Dermis blood vessel endothelial cell (primary cell): ENCODE measurements around the gene GIT1. TPM values are rescaled to one million over a fixed set of nuclear protein-coding genes. Genes with fewer than 3 reads are reported as not detected.
"Not testable (repeated sequence)": the region's sequence is repeated elsewhere in the genome, so short reads cannot be mapped to it uniquely, and the experiment has no call there.

Source experiments
- DNase-seq: peaks from one replicate; pipeline ENCODE4 v3.0.0; 2010
- total RNA-seq: library from RNA; depleted of rRNA; stranded (reverse); fragments of >200 nt; gene quantifications from 2 replicates; pipeline ENCODE4 v1.2.3, GENCODE V29; 2014

GIT1 gene
- total RNA-seq, 1 donor from 2014 or later, result 40.7 TPM

DNA sequence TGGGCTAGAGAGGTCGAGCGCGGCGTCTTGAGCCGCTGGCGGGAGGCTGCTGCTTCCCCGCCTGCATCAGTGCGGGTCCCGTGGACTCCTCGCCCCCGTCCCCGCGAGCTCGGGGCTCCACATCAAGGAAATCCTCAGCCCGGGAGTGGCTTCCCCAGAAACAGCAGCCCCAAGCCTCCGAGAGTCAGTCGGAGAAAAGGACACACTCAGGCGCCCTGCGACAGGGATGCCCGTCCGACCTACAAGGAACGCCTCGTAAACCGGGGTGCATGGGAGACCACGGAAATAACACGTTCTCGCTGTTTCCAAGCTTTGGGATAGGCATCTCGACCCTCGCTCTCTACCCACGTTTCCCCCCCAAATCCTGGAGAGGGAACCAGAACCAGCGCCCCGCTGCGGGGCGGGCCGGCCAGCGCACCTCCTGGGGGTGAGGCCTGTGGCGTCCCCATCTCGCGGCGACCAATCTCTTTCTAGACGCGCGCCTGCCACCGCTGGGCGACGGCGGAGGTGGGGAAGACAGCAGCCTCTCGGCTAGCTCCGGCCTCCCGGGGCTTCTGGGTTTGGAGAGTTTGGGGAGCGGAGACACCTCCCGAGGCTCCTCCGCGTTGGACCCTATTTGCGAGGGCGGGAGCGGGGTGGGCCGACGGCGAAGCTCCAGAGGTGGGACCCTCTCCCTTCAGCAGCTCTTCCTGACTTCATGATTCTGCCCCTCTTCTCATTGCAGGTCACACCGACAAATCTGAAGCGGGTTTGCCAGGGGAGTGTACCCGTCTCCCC is 21.7 kb downstream of the GIT1 start:
- peak; percentile 49 for DNase-seq

DNA sequence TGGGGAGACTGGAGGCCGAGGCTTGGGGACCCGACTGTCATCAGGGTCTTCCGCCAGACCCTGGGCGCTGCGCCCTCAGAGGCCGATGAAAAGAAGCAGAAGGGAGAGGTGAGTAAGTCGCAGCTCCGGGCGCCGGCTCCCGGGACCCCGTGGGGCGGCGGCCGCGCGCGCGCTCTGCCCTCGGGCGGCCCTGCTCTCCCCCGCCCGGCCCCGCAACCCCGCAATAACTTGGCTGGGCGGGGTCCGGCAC is 22.2 kb downstream of the GIT1 start:
- no peak for DNase-seq

DNA sequence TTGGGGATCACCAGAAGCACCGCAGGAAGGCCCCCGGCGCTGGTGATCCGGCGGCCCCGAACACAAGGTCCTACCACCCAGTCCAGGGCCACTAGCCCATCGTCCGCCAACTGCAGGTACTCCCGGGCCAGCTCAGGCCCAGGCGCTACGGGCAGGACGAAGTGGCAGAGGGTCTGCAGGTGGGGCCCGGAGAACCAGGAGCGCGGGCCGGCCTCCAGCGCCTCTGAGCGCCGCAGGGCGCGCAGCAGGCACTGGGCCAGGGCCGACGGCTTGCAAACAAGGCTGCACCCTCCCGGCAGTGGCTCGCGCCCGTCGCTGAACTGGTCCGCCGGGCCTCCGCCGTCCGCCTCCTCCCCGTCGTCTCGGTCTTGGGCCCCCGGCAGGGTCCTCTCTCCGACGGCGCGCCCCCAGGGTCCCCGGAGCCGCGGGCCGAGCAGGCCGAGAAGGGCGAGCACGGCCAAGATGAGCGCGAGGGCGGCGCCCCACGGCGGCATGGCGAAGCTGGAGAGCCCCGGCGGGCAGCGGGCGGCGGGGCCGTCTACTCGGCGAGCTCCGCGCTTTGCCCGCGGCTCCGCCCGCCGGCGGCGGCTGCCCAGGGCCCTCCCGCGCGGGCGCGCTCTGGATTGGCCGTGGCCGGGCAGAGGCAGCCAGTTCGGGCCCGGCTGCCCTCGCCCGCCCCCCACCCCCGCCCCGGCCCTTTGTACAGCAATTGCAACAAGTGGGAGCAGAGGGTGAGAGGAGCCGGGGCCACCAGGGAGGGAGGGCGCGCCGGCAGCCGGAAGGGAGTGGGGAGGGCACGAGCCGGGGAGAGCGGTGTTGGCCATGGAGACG is 22.8 kb downstream of the GIT1 start, which contains the start of gene ABHD15:
TSS of gene ABHD15 (minus strand) at position 565 of the 831 bp plus-strand sequence. CDS start at position 494, 71 bp downstream.
- peak; percentile 76 for DNase-seq

DNA sequence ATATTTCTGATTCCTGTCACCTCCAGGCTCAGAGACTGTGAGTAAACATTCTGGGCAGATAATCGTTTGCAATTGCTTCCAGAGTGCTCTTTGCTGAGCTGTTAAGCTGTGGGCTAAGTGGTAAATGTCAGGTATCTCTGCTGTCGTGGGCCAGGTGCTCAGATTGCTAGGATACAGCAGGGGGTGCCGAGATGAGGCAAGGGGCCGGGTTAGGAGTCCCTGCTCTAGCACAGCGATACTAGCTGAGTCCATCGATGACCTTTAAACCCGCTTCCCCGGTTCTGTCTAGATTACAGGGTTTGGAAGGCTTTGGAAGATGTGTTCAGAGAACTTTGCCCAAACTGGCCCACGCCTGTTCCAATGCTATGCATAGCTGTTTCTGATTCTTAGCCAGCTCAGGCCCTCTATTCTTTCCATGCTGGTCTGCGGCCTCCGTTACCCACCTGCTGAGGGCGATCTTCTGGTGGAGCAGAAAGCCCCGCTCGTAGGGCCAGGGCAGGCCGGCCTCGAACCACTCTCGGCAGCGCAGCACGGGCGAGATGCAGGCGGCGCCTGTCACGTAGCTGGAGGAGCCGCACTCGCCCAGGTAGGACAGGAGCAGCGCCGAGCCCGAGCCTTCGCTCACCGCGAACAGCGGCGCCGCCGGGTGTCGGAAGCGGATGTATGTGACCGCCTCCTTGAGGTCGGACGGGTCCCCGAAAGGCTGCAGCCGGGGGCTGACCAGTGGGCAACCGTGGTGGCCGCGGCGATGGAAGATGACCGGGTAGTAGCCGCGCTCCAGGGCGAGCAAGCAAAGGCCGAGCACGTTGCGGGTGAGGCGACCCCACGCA is 23.6 kb downstream of the GIT1 start:
- DNase-seq, result peak; percentile 49

DNA sequence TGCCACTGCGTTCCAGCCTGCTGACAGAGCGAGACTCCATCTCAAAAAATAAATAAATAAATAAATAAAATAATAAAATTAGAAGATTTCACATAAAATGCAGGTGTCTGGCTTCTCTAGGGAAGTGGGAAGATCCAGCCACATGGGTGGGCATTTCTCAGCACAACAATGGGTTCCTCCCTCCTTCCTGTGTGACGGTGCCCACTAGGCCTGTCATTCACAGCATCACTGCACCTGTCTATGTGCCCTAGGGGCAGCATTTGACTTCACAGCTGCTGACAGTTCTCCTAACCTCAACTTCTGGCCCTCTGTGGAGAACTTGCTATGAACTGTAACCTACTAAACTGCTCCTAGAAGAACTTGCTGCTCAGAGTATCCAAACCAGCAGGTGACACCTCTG is 25.6 kb downstream of the GIT1 start:
- no peak for DNase-seq

DNA sequence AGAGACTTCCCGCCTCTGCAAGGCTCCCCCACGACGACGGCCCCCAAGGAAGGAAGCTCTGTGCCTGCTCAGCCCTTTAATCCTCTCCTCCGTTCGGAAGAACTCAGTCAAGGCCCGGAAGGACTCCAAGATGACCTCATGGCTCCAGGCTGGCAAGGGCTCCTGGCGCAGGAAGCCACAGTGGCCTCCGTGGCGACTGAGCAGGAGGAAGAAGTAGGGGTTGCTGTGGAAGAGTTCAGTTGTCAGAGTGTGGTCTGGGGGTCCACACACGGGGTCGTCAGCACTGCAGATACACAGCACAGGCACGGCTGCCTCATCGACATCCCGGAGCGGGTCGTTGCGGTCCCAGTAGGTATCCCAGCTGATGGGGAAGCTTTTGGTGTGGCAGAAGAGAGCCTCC is 26.8 kb downstream of the GIT1 start:
- DNase-seq, result peak; percentile 32

DNA sequence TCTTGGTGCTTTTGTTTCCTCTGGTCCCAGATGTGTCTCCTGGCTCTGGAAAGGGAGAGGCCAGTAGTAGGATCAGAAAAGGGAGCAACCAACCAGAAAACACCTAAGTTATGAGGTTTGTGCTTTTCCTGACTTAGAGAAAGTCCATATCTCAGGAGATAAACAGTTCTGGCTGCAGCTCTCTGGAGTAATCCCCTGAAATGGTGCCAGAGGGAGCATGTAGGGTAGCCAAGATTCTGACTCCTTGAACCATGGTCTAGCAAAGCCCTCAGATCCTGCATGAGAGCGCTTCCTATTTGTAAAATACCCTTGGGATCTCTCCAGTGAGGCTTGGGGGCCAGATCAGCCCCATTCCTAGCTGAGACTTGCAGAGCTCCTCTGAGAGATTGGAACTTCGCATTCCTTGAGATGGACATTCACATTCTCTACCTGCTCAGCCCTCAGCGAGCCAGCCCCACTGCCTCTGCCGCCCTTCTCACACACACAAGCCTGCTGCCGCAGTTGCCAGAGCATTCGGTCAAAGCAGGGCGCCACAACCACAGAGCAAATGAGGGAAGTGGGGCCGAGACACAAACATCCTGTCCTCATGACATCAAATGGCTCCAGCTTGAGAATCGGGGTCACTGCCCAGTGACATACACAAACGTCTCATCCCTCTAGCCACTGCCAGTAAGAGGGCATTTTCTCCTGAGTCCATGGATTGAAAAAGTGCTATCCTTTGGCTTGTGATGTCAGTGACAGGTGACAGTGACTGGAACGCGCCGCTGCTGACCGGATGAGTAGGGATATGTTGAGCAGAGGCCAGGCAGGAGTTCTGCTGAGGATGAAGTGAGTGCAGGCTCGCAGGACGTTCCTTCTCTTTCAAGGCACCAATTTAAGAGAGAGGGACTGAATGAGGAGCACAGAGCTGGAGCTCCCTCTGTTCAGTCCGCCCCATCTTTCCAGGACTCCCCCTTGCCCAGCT is 27.6 kb downstream of the GIT1 start:
- DNase-seq, result peak; percentile 27

DNA sequence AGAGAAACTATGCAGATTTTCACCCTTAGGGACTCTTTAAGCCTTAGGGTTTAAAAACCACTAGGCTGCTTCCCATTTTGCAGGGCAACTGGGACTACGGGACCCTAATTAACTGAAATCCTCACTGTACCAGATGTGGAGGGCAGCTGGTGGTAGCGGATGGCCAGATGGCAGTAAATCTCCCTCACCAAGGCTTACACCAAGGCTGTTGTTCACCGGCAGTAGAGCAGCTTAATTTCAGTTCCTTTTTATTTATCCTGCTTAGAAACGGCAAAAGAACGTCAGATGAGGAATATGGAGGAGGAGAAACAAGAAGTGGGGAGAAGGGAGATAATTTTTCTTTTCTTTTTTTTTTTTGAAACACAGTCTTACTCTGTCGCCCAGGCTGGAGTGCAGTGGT is 29.1 kb downstream of the GIT1 start:
- no peak for DNase-seq

DNA sequence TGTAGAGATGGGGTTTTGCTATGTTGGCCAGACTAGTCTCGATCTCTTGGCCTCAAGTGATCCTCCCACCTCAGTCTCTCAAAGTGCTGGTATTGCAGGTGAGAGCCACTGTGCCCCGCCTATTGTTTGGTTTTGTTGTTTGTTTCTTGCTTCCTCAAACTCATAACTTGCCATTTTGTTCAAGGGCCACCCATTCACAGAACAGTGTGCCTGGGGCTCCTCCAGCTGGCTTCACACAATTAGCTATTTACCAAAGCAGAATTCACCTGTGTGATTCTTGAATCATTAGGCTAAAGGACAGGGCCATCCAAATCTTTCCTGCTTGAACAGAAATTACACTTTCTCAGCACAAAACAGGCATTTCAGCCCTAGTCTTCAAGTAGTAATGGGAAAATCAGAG is 29.8 kb downstream of the GIT1 start:
- no peak for DNase-seq

DNA sequence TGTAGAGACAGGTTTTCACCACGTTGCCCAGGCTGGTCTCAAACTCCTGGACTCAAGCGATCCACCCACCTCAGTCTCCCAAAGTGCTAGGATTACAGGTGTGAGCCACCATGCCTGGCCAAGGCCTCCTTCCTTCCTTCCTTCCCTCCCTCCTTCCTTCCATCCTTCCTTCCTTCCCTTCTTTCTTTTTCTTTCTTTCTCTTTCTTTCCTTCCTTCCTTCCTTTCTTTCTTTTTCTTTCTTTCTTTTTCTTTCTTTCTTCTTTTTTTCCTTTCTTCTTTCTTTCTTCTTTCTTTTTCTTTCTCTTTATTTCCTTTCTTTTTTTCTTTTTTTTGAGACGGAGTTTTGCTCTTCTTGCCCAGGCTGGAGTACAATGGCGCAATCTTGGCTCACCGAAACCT is 31.3 kb downstream of the GIT1 start:
- not testable (repeated sequence) for DNase-seq

DNA sequence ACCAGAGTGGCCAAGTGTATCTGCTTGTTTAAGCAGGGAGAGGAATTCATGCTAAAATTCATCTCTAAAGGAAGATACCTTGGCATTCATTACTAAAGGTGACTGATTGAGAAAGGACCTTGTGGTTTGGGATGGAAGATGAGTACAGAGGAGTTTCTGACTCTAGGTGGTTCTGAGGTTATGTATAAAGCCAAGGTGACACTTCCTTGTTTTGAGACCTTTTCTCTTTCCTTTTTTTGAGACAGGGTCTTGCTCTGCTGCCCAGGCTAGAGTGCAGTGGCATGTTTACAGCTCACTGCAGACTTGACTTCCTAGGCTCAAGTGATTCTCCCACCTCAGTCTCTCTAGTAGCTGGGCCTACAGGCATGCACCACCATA is 31.7 kb downstream of the GIT1 start:
- no peak for DNase-seq

DNA sequence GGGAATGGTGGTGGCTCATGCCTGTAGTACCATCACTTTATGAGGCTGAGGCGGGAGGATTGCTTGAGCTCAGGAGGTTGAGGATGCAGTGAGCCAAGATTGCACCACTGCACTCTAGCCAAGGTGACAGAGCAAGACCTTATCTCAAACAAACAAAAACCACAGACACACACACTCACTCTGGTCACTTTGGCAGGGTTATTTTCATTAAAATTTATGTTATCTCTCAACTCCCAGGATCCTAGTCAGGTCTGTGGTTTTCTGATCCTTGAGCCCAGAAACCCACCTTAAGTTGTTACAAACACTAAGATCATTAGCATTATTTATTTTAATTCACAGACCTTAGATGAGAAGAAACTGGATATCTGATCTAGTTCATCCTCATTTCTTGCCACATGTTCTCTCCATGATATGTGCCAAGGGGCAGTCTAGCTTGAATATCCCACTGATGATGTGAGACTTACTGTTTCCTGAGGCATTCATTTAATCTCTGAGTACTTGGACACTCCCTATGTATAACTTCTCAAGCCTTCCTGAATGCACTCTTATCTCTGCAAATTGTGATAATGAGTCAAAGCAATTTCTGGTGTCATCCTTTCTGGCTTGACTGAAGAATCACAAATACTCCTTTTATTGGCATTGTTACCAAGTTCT is 32.2 kb downstream of the GIT1 start:
- DNase-seq, result no peak

DNA sequence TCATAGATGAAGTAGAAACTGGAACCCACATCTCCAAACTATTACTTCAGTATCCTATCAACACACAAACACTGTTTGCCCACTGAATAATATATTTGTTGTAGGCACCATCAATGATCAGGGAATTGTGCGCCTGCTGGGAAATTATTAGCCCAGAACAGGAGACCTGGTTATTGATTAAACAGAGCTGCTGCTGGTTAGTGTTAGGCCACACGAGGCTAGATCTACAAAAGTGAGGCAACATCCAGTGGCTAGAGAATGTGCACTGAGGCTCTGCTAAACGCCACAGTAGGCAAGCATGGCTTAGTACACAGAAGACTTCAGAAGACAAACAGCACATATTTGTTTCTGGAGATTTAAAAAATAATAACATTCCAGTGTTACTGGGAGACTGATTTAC is 33.6 kb downstream of the GIT1 start:
- no peak for DNase-seq

DNA sequence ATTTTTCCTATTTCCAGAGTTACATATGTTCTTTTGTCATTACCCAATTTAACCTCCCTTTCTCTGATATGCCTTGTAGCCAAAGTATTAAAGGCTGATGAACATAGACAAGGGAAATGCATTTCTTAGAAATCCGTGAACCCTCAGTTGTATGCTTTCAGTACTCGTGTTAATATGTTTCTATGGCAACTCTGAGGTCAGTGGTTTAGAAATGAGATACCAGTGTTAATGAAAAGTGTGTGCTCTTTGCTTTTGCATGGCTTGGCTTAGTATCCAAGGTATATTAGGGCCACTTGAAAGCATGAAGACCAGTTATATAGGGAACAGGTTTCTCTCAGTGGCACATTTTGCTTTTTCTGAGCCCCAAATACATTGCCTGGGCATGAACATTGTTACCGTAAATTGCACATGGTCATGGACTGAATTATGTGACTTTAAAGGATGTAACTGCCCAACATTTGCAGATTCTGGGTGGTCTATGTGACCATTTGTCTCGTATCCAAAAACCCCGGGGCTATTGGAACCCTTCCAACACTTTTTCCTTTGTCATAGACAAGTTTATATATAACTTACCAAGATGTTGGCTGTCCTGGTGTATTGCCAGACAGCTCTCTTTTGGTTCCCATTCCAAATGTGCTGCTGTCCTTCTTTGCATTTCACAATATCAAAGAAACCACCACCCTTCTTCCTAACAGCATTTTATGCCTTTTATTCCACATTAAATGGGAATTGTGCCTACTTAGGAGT is 40.1 kb downstream of the GIT1 start:
- DNase-seq, result no peak

DNA sequence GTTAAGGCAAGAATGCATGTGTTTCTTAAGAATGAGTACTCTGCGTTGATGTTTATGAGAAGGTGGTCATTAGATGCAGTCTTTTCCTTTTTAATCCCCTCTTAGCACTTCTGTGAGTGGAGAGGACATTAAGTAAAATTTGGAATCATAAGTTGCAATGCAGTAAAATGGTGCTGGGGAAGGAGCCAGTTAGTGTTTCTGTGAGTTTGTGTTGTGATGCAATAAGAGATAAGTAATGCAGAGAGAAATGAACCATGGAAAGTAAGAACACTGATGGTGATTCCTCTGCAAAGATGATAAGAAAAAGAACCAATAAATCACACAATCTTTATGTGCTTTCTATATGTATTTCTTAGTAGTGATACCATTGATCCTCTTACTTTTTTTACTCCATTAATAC is 42.6 kb downstream of the GIT1 start:
- no peak for DNase-seq

DNA sequence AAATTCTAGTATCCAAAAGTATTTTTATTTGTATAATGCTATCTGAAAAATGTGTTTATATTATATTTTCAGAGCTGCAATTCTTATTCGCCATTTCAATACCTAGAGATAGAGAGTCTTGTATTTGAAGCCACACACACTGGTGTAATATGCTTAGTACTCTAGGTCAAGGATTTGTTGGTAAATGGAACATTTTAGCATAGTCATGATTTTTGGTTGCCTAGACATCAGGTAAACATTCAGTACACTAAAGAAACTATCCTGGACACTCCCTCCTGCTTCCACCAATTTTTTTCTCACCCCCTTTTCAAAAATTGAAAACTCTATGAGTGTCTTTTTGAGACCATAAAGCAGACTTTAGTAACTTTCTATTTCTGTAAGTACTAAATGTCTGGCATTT is 43.4 kb downstream of the GIT1 start:
- DNase-seq, result no peak

DNA sequence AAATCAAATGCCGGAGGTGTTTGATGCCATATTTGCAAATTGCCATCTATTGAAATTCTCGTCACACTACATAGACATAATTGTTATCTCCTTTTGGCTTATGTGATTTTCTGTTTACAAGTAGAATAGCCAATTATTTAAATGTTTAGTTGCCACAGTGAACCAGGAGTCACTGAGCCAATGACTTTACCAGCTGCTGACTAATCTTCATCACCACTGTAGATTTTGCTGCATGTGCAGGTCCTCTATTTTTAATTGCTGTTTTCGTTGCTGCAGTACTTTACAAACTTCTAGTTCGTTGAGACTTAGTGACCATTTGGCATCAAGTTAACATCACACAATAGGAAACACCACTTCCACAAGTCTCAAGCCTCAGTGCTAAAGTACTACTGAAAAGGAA is 45.4 kb downstream of the GIT1 start:
- DNase-seq, result no peak

DNA sequence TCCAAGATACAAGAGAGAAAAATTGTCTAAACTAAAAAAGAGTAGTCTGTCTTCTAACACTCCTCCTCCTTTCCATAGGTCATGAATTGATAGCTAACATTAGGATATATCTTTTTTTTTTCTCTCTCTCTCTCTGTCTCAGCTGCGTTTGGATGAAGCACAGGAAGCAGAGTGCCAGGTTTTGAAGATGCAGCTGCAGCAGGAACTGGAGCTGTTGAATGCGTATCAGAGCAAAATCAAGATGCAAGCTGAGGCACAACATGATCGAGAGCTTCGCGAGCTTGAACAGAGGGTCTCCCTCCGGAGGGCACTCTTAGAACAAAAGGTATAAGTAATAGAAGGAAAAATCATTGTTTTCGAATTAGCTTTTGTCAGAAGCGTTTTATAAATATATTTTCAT is 55.5 kb downstream of the GIT1 start:
- no peak for DNase-seq

DNA sequence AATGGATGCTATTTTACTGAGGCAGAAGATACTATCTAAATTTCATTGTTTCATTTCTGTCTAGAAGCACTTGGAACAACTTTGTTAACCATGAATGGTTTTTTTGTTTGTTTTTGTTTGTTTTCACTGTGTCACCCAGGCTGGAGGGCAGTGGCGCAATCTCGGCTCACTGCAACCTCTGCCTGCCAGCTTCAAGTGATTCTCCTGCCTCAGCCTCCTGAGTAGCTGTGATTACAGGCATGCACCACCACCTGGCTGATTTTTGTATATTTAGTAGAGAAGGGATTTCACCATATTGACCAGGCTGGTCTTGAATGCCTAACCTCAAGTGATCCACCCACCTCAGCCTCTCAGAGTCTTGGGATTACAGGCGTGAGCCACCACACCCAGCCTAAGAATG is 63.1 kb downstream of the GIT1 start:
- no peak for DNase-seq

DNA sequence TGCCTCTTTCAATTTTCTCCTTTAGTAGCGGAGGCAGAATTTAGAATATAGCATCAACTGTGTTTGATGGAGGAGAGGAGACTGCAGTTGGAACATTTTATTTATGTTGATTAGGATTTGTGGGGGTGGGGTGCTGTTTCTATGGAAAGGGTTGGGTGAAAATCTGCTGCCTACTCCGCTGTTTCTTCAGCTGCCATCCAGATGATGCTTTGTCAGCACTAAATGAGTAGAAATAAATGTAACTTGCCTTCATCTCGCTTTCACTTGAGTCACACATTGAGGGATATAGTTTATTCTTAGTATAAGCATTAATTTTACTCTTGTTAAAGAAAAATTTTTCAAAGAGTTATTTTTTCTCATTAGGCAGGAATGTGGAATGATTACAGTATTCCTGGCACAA is 64.8 kb downstream of the GIT1 start:
- no peak for DNase-seq
